ENCODE data around the gene EEF2K.

DNA sequence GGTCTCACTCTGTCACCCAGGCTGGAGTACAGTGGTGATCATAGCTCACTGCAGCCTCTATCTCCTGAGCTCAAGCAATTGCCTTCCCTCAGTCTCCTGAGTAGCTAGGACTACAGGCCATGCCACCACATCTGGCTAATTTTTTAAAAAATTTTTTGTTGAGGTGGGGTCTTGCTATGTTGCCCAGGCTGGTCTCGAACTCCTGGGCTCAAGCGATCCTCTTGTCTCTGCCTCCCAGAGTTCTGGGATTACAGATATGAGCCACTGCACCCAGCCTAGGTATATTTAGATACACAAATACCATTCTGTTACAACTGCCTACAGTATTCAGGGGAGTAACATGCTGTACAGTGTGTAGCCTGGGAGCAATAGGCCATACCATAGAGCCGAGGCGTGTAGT lies 105.4 kb downstream of the EEF2K start:
- TF ChIP-seq, protein P1, sequence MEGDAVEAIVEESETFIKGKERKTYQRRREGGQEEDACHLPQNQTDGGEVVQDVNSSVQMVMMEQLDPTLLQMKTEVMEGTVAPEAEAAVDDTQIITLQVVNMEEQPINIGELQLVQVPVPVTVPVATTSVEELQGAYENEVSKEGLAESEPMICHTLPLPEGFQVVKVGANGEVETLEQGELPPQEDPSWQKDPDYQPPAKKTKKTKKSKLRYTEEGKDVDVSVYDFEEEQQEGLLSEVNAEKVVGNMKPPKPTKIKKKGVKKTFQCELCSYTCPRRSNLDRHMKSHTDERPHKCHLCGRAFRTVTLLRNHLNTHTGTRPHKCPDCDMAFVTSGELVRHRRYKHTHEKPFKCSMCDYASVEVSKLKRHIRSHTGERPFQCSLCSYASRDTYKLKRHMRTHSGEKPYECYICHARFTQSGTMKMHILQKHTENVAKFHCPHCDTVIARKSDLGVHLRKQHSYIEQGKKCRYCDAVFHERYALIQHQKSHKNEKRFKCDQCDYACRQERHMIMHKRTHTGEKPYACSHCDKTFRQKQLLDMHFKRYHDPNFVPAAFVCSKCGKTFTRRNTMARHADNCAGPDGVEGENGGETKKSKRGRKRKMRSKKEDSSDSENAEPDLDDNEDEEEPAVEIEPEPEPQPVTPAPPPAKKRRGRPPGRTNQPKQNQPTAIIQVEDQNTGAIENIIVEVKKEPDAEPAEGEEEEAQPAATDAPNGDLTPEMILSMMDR (IDR thresholded peaks at IDR 0.05 in 4 of 5, conservative IDR thresholded peaks at IDR 0.05 in 1 of 5): no peak
- no peak for TF ChIP-seq POLR2A (IDR thresholded peaks at IDR 0.05)

All from gastrocnemius medialis (tissue), 4 donors.